ENCODE measurements around the gene PIGL. TPM values are rescaled to one million over a fixed set of nuclear protein-coding genes. Genes with fewer than 3 reads are reported as not detected.

Gene PIGL
- total RNA-seq, 1 donor from 2014 or later = 53.0 TPM

GRCh38 chr17:16345565-16345964 lies 128.6 kb downstream of the PIGL start:
- Histone ChIP-seq H3K27me3 (ENCODE audit: control insufficient read depth, insufficient read depth, low read length) (no peaks in the 10 kb centered on the region), H3K4me3 (ENCODE audit: low read depth, low read length) (no peak overlapping the region), H3K36me3 (ENCODE audit: control insufficient read depth, insufficient read depth, low read length) (no peaks in the 10 kb centered on the region)
- no peak for DNase-seq (ENCODE audit: low read depth)
- TF ChIP-seq, protein P1, sequence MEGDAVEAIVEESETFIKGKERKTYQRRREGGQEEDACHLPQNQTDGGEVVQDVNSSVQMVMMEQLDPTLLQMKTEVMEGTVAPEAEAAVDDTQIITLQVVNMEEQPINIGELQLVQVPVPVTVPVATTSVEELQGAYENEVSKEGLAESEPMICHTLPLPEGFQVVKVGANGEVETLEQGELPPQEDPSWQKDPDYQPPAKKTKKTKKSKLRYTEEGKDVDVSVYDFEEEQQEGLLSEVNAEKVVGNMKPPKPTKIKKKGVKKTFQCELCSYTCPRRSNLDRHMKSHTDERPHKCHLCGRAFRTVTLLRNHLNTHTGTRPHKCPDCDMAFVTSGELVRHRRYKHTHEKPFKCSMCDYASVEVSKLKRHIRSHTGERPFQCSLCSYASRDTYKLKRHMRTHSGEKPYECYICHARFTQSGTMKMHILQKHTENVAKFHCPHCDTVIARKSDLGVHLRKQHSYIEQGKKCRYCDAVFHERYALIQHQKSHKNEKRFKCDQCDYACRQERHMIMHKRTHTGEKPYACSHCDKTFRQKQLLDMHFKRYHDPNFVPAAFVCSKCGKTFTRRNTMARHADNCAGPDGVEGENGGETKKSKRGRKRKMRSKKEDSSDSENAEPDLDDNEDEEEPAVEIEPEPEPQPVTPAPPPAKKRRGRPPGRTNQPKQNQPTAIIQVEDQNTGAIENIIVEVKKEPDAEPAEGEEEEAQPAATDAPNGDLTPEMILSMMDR (IDR thresholded peaks at IDR 0.05; ENCODE audit: insufficient read depth, low read length, poor library complexity, severe bottlenecking) = no peak

- Histone ChIP-seq H3K27me3 (ENCODE audit: control insufficient read depth, insufficient read depth, low read length) (no peaks in the 10 kb centered on the region), H3K36me3 (ENCODE audit: control insufficient read depth, insufficient read depth, low read length) (no peaks in the 10 kb centered on the region), H3K4me3 (ENCODE audit: low read depth, low read length) (no peak overlapping the region)
- TF ChIP-seq, protein P1 (IDR thresholded peaks at IDR 0.05; ENCODE audit: insufficient read depth, low read length, poor library complexity, severe bottlenecking) = no peak
- DNase-seq (ENCODE audit: low read depth) = no peak
Observed at GRCh38 chr17:16346721-16347271, 129.8 kb downstream of the PIGL start.

GRCh38 chr17:16348586-16348985 lies 131.6 kb downstream of the PIGL start:
- no peak overlapping the region for H3K4me3 ChIP-seq (ENCODE audit: low read depth, low read length)
- H3K36me3 ChIP-seq (ENCODE audit: control insufficient read depth, insufficient read depth, low read length) = no peaks in the 10 kb centered on the region
- H3K27me3 ChIP-seq (ENCODE audit: control insufficient read depth, insufficient read depth, low read length) = no peaks in the 10 kb centered on the region
- DNase-seq (ENCODE audit: low read depth) = no peak
- TF ChIP-seq, protein P1 (IDR thresholded peaks at IDR 0.05; ENCODE audit: insufficient read depth, low read length, poor library complexity, severe bottlenecking) = no peak

DNA sequence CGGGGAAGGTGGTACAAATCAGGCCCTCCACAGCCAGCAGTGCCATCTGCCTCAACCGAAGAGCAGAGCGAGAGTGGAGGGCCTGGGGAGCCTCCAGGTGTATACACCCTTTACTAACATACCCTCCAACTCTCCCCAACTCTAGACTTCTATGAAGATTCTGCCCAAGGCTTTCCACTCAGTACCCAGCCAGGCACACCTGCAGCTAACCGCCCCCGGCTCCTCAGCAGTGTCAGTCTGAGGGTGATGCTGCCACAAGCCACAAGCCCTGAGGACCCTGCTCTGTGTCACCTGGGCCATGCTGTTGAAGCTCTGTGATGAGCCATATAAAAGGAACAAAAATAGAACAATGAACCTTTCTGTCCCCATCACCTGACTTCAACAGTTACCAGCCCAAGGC lies 132.4 kb downstream of the PIGL start:
- DNase-seq (ENCODE audit: low read depth) = no peak
- Histone ChIP-seq H3K36me3 (ENCODE audit: control insufficient read depth, insufficient read depth, low read length) (no peaks in the 10 kb centered on the region), H3K4me3 (ENCODE audit: low read depth, low read length) (no peak overlapping the region), H3K27me3 (ENCODE audit: control insufficient read depth, insufficient read depth, low read length) (no peaks in the 10 kb centered on the region)
- TF ChIP-seq, protein P1 (IDR thresholded peaks at IDR 0.05; ENCODE audit: insufficient read depth, low read length, poor library complexity, severe bottlenecking) = no peak

DNA sequence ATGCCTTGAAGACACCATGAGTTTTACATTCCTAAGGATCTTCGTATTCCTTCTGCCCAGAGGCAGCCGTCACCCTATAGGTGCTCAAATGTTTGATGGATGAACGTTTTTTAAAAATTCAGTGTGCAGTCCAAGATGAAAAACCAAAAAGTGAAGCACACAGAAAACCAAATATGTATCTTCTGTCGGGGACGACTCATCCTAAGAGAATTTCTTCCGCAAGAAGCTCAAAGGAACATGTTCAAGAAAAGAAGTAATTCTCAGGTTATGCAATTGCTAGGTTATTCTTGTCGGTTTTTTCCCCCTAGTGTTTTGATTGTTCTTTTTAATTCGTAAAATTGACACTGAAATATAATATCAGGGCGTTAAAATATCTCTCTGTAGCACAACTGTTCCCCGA lies 134.8 kb downstream of the PIGL start:
- TF ChIP-seq, protein P1 (IDR thresholded peaks at IDR 0.05; ENCODE audit: insufficient read depth, low read length, poor library complexity, severe bottlenecking) = no peak
- no peaks in the 10 kb centered on the region for H3K27me3 ChIP-seq (ENCODE audit: control insufficient read depth, insufficient read depth, low read length)
- H3K4me3 ChIP-seq (ENCODE audit: low read depth, low read length) = peak overlapping the region; percentile 73
- H3K36me3 ChIP-seq (ENCODE audit: control insufficient read depth, insufficient read depth, low read length) = no peaks in the 10 kb centered on the region
- DNase-seq (ENCODE audit: low read depth) = no peak

DNA sequence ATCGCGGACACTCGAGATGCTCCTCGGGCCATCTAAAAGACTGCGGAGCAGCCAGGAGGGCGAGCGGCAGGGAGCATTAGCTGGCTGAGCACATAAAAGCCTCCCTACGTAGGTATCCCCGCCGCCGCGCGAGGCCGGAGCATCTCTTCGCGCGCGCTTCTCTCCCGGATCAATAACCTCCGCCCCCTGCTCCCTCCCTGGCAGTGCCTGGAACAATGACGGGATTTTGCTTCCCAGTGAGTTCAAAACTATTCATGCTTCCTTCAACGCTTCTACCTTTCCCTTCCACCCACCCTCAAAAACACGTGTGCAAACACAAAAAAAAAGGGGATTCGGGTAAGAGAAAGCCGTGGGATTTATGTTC lies 135.3 kb downstream of the PIGL start:
- Histone ChIP-seq H3K4me3 (ENCODE audit: low read depth, low read length) (peak overlapping the region; percentile 73), H3K27me3 (ENCODE audit: control insufficient read depth, insufficient read depth, low read length) (no peaks in the 10 kb centered on the region), H3K36me3 (ENCODE audit: control insufficient read depth, insufficient read depth, low read length) (no peaks in the 10 kb centered on the region)
- TF ChIP-seq, protein P1 (IDR thresholded peaks at IDR 0.05; ENCODE audit: insufficient read depth, low read length, poor library complexity, severe bottlenecking) = no peak
- DNase-seq (ENCODE audit: low read depth) = no peak

All from kidney epithelial cell (primary cell).